ENCODE measurements around the gene SLC1A4. TPM values are rescaled to one million over a fixed set of nuclear protein-coding genes. Genes with fewer than 3 reads are reported as not detected.

The SLC1A4 gene
- total RNA-seq, 1 donor from 2014 or later = 139 TPM

DNA sequence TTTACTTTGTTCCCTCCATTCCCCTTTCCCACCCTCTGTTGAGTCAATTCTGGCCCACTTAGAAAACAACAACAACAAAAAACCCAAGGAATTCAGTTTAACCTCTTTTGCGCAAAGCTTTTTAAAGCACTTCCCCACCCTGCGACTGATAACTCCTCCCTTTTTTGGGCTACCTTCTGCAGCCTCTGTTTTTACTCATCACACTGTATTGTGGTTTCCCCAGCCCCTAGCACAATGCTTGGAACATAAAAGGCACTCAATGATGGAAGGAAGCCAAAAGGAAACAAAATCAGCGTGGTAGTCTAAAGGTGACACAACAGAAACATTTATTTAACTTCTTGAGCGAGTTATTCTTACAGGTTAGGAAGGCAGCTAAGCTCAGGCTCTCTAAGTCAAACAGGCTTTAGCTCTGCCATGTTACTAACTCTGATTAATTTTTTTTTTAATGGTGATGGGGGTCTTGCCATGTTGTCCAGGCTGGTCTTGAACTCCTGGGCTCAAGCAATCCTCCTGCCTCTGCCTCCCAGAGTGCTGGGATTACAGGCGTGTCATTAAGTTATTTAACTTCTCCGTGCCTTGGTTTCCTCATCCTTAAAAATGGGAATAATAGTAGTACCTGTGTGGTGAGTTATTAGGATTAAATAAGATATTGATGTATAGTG, 68.3 kb downstream of the SLC1A4 start:
- DNase-seq (ENCODE audit: low spot score) = no peak
- H3K27ac Mint-ChIP-seq (ENCODE audit: unreplicated experiment) = peak overlapping the region; percentile 58
- H3K9me3 Mint-ChIP-seq (ENCODE audit: low read depth) = no peaks in the 10 kb centered on the region
- TF ChIP-seq, protein P1, sequence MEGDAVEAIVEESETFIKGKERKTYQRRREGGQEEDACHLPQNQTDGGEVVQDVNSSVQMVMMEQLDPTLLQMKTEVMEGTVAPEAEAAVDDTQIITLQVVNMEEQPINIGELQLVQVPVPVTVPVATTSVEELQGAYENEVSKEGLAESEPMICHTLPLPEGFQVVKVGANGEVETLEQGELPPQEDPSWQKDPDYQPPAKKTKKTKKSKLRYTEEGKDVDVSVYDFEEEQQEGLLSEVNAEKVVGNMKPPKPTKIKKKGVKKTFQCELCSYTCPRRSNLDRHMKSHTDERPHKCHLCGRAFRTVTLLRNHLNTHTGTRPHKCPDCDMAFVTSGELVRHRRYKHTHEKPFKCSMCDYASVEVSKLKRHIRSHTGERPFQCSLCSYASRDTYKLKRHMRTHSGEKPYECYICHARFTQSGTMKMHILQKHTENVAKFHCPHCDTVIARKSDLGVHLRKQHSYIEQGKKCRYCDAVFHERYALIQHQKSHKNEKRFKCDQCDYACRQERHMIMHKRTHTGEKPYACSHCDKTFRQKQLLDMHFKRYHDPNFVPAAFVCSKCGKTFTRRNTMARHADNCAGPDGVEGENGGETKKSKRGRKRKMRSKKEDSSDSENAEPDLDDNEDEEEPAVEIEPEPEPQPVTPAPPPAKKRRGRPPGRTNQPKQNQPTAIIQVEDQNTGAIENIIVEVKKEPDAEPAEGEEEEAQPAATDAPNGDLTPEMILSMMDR (IDR thresholded peaks at IDR 0.05) = no peak
- H3K27me3 Mint-ChIP-seq (ENCODE audit: low read depth) = no peaks in the 10 kb centered on the region
- peaks cover 29% of the 10 kb centered on the region for H3K4me1 Mint-ChIP-seq (ENCODE audit: low read depth)
- H3K4me3 Mint-ChIP-seq (ENCODE audit: unreplicated experiment) = peak overlapping the region; percentile 75
- no peaks in the 10 kb centered on the region for H3K36me3 Mint-ChIP-seq (ENCODE audit: low read depth)

DNA sequence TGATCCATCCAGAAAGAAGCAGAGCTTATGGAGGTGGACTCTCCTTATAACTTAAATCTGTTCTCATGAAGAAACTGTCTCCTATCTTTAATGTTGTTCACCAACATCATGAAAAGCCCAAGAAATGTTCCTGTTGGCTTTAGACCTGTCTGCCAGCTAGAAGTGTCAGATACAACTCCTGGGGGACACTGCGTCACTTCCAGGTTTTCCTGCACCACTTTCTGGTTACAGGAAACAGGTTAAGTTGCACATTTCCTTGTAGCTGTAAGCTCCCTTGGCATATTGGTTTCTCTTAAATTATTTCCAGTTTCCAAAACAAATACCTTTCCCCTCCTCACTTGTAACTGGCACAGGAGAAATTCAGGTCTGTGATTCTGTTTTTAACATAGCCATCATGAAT, 69.9 kb downstream of the SLC1A4 start:
- H3K4me3 Mint-ChIP-seq (ENCODE audit: unreplicated experiment) = no peak overlapping the region
- H3K4me1 Mint-ChIP-seq (ENCODE audit: low read depth) = peaks cover 45% of the 10 kb centered on the region
- TF ChIP-seq, protein P1 (IDR thresholded peaks at IDR 0.05) = no peak
- no peaks in the 10 kb centered on the region for H3K36me3 Mint-ChIP-seq (ENCODE audit: low read depth)
- DNase-seq (ENCODE audit: low spot score) = no peak
- H3K9me3 Mint-ChIP-seq (ENCODE audit: low read depth) = no peaks in the 10 kb centered on the region
- H3K27me3 Mint-ChIP-seq (ENCODE audit: low read depth) = no peaks in the 10 kb centered on the region
- no peak overlapping the region for H3K27ac Mint-ChIP-seq (ENCODE audit: unreplicated experiment)

DNA sequence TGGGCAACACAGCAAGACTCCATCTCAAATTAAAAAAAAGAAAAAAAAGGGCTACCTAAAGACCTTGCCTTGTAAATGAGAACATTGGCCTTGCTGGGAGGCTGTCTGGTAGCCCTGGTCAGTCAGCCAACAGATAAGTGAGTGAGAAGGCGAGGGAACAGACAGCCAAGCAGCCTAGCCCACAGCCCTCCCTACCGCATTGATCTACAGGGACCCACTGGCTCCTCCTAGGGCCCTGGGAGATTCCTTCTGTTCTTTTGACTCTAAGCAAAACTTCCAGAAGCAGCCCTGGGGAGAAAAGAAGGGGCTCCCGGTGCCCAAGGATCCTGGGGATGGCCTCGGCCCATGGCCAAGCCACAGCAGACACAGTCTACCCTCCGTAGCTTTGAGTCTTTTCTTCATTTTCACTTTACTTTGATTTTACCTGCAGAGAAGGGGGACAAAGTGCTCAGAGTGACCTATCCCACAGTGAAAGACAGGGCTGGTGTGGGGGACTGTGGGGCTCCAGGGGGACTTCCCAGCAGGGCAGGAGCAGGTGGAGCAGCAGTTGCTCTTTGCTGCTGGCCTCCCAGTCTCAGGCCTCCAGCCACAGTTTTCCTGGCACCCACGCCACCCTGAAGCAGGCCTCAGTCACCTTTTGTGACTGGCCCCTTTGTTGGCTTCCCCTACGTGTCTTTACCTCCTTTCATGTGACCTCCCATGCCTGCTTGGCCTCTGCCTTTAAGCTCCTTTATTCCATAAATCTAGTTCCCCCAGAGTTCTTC, 72.1 kb downstream of the SLC1A4 start:
- Mint-ChIP-seq H3K9me3 (ENCODE audit: low read depth) (no peaks in the 10 kb centered on the region), H3K27ac (ENCODE audit: unreplicated experiment) (peak overlapping the region; percentile 33), H3K4me3 (ENCODE audit: unreplicated experiment) (no peak overlapping the region), H3K27me3 (ENCODE audit: low read depth) (no peaks in the 10 kb centered on the region), H3K4me1 (ENCODE audit: low read depth) (peaks cover 59% of the 10 kb centered on the region), H3K36me3 (ENCODE audit: low read depth) (no peaks in the 10 kb centered on the region)
- TF ChIP-seq, protein P1 (IDR thresholded peaks at IDR 0.05) = no peak
- no peak for DNase-seq (ENCODE audit: low spot score)

DNA sequence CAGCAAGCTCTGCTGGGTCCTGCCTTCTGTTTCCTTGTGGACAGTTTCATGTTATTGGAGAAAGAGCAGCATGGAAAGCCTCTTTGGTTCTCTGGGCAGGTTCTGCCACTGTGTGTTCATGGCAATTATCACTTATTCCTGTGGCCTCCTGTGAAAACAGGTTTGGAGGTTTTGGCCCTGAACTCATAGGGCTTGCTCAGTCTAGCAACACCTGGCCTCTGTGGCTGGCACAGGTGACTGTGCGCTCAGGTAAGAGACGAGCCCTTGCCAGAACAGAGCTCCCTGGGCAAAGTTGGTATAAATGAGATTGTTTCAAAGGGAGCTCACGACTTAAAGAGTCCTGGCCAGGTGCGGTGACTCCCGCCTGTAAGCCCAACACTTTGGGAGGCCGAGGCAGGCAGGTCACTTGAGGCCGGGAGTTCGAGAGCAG, 72.7 kb downstream of the SLC1A4 start:
- no peaks in the 10 kb centered on the region for H3K9me3 Mint-ChIP-seq (ENCODE audit: low read depth)
- no peaks in the 10 kb centered on the region for H3K36me3 Mint-ChIP-seq (ENCODE audit: low read depth)
- no peak overlapping the region for H3K27ac Mint-ChIP-seq (ENCODE audit: unreplicated experiment)
- H3K27me3 Mint-ChIP-seq (ENCODE audit: low read depth) = no peaks in the 10 kb centered on the region
- TF ChIP-seq, protein P1 (IDR thresholded peaks at IDR 0.05) = no peak
- no peak overlapping the region for H3K4me3 Mint-ChIP-seq (ENCODE audit: unreplicated experiment)
- no peak for DNase-seq (ENCODE audit: low spot score)
- H3K4me1 Mint-ChIP-seq (ENCODE audit: low read depth) = peaks cover 58% of the 10 kb centered on the region

DNA sequence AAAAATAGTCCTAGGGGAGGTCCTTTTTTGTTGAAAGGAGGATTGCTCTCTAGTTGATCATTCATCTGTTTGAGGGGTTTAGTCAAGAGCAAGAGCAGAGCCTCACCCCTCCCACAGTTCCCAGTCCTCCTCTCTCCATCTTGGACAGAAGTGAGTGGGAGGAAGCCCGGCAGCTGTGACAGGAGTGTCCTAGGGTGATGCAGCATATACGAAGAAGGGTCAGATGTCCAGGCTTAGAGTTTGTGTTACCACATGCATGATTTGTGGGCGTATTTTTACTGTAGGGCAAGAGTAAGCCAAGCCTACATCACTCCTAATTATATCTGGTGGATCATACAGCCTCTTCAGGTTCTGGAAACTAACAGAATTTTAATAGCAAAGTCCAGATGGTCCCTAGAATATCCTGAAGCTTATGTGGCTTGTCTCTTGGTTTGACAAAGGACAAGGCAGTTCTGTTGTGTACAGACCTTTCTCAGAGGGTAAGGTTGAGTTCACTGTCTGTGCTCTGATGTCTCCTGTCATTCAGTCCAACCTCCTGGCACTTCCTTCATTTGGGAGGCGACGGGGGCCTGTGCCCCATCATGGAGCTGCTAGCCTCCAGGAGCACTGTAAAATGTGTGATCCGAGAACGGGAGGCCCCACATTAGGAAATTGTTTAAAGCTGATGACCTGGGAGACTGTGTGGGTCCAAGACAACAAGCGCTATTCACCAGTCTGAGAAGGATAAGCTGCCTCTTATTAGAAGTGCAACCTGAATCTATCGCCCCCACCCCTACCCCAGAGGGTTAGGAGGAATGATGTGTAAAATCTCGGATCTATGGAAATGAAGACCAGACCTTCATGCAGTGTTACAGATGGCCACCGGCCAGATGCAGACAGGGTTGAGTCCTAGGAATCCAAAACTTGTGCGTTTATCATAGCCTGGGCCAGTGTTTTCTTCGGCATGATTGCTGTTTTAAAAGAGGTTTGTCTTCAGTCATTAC, 73.9 kb downstream of the SLC1A4 start:
- Mint-ChIP-seq H3K36me3 (ENCODE audit: low read depth) (no peaks in the 10 kb centered on the region), H3K9me3 (ENCODE audit: low read depth) (no peaks in the 10 kb centered on the region), H3K4me3 (ENCODE audit: unreplicated experiment) (no peak overlapping the region), H3K27me3 (ENCODE audit: low read depth) (no peaks in the 10 kb centered on the region), H3K4me1 (ENCODE audit: low read depth) (peaks cover 52% of the 10 kb centered on the region), H3K27ac (ENCODE audit: unreplicated experiment) (peak overlapping the region; percentile 53)
- DNase-seq (ENCODE audit: low spot score) = no peak
- TF ChIP-seq, protein P1 (IDR thresholded peaks at IDR 0.05) = no peak

Measured in chondrocyte (in vitro differentiated cells).